DMS53 treated with DMSO at 0.1 percent for 48 hours (cell line): ENCODE measurements around the gene PRELP.

Experiments
- DNase-seq: peaks from one replicate; lab custom pipeline; 2025; ENCODE audit not compliant: unreplicated experiment; lab: John Stamatoyannopoulos, UW

PRELP gene

GRCh38 chr1:203521812-203522211 lies 46.2 kb downstream of the PRELP start:
- no peak for DNase-seq

GRCh38 chr1:203522237-203522636 lies 46.6 kb downstream of the PRELP start:
- DNase-seq = no peak

GRCh38 chr1:203523667-203524066 lies 48.1 kb downstream of the PRELP start:
- no peak for DNase-seq

- DNase-seq = no peak
Measured at GRCh38 chr1:203524152-203524551, 48.5 kb downstream of the PRELP start.

GRCh38 chr1:203524824-203525223 lies 49.2 kb downstream of the PRELP start:
- DNase-seq = no peak

- DNase-seq = no peak
Measured at GRCh38 chr1:203525685-203526084, 50.1 kb downstream of the PRELP start.

- no peak for DNase-seq
Measured at GRCh38 chr1:203526130-203526529, 50.5 kb downstream of the PRELP start.

GRCh38 chr1:203526572-203526971 lies 51.0 kb downstream of the PRELP start:
- no peak for DNase-seq

GRCh38 chr1:203527013-203527412 lies 51.4 kb downstream of the PRELP start:
- no peak for DNase-seq

- DNase-seq = no peak
Measured at GRCh38 chr1:203528063-203528462, 52.5 kb downstream of the PRELP start.

- no peak for DNase-seq
Measured at GRCh38 chr1:203528976-203529835, 53.6 kb downstream of the PRELP start.

GRCh38 chr1:203531063-203531462 lies 55.5 kb downstream of the PRELP start:
- no peak for DNase-seq

GRCh38 chr1:203534012-203534411 lies 58.4 kb downstream of the PRELP start:
- no peak for DNase-seq

GRCh38 chr1:203534526-203534925 lies 58.9 kb downstream of the PRELP start:
- DNase-seq = no peak

- DNase-seq = no peak
Measured at GRCh38 chr1:203536575-203536974, 61.0 kb downstream of the PRELP start.

GRCh38 chr1:203536980-203537455 lies 61.4 kb downstream of the PRELP start:
- no peak for DNase-seq

GRCh38 chr1:203537806-203538464 lies 62.3 kb downstream of the PRELP start:
- peak; percentile 74 for DNase-seq

GRCh38 chr1:203538726-203539125 lies 63.1 kb downstream of the PRELP start:
- no peak for DNase-seq

GRCh38 chr1:203539831-203540546 lies 64.4 kb downstream of the PRELP start:
- no peak for DNase-seq
